Adipocyte (in vitro differentiated cells): ENCODE measurements around the gene EMD.

Experiments used
- DNase-seq: peaks from one replicate; pipeline ENCODE4 v3.0.0-alpha.2; 2015; ENCODE audit warnings: low read depth
- H3K27me3 ChIP-seq: replicated peaks from 2 replicates; pipeline ENCODE4 v1.7.0; 2013; ENCODE audit warnings: mild to moderate bottlenecking, low read length, moderate library complexity; ENCODE audit not compliant: control insufficient read depth, insufficient read depth
- H3K36me3 ChIP-seq: 2 replicates; pipeline ENCODE4 v1.7.0; 2013; ENCODE audit warnings: low read length, mild to moderate bottlenecking, moderate library complexity; ENCODE audit not compliant: control insufficient read depth, insufficient read depth, severe bottlenecking
- H3K4me1 ChIP-seq: 2 replicates; pipeline ENCODE4 v1.7.0; 2013; ENCODE audit warnings: mild to moderate bottlenecking, low read length, moderate library complexity; ENCODE audit not compliant: control insufficient read depth, insufficient read depth
- H3K4me3 ChIP-seq: 2 replicates; pipeline ENCODE4 v1.7.0; 2013; ENCODE audit warnings: mild to moderate bottlenecking, low read length, moderate library complexity
- H3K9ac ChIP-seq: 2 replicates; pipeline ENCODE4 v1.7.0; 2013; ENCODE audit warnings: mild to moderate bottlenecking, low read length, moderate library complexity
- H3K9me3 ChIP-seq: 2 replicates; pipeline ENCODE4 v1.7.0; 2013; ENCODE audit warnings: mild to moderate bottlenecking, low read length, moderate library complexity; ENCODE audit not compliant: control insufficient read depth

The EMD gene

DNA sequence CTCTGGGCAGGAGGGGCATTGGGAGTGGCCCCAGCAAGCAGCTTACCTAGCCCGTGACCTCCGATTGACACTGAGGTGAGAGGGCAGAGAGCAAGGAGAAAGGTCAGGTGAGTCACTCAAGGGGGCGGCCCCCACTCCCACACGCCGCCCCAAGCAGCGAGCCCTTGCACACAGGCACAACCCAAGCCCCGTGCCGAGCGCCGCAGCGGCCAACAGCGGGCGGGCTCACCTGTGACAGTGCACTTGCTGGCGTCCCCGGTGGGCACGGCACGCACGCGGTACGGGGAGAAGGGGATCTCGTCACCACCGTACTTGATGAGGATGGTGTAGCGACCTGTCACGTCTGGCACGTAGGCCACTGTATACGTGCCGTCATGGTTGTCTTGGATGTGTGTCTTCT lies 21.9 kb upstream of the EMD start:
- Histone ChIP-seq H3K9ac (no peak overlapping the region), H3K4me1 (no peaks in the 10 kb centered on the region), H3K4me3 (no peak overlapping the region), H3K27me3 (no peaks in the 10 kb centered on the region), H3K36me3 (peaks cover 85% of the 10 kb centered on the region), H3K9me3 (no peaks in the 10 kb centered on the region)
- DNase-seq: no peak

GRCh38 chrX:154358011-154358410 lies 21.1 kb upstream of the EMD start:
- no peak overlapping the region for H3K4me3 ChIP-seq
- H3K4me1 ChIP-seq: no peaks in the 10 kb centered on the region
- H3K27me3 ChIP-seq: no peaks in the 10 kb centered on the region
- no peaks in the 10 kb centered on the region for H3K9me3 ChIP-seq
- DNase-seq: no peak
- H3K36me3 ChIP-seq: peaks cover 86% of the 10 kb centered on the region
- H3K9ac ChIP-seq: no peak overlapping the region

DNA sequence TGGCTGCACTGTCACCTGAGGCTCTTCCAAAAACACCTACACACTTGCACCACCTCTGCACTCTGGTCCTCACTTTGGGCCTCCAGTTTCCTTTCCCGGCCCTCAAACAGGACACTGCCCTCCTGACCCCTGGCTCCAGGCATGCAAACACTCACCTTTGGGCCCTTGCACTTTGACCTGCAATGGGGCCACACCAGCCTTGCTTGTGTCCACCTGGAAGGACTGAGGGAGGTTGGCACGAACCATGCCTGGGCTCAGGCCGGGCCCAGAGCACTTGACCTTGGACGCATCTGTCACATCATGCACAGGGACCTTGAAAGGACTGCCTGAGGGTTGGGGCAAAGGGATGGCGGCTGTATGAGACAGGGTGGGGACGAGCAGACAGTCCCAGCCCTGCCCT lies 20.3 kb upstream of the EMD start:
- no peak for DNase-seq
- Histone ChIP-seq H3K9ac (no peak overlapping the region), H3K27me3 (no peaks in the 10 kb centered on the region), H3K36me3 (peaks cover 82% of the 10 kb centered on the region), H3K9me3 (no peaks in the 10 kb centered on the region), H3K4me3 (no peak overlapping the region), H3K4me1 (no peaks in the 10 kb centered on the region)

DNA sequence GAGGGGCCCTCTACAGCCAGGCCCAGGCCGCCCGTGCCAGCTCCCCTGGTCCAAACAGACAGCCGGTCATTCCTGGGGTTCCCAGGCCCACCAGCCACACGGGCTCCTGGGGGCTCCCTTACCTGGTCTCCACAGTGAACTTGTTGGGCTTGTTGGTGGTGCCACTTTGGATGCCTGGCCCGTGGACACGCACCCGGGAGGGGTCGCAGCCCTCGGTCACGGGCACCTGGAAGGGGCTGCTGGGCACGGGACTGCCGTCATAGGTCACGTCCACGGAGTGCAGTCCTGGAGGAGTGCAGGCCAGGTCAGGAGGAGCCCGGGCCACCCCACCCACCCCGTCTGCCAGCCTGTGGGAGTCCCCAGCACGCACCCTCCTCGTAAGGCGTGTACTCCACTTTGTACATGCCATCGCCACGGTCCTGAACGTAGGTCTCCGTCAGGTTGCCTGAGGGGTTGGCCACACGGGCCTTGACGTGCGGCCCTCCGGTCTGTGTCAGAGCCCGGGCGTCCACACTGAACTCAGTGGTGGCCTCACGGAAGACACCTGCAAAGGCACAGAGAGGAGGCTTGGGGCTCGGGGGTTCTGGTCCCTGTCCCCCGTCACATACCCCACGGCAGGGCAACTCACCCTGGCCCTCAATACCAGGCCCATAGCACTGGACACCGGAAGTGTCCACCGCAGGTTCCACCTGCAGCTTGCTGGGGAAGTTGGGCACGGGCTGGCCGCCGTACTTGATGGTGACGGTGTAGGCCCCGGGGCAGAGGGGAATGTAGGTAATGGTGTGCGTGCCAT lies 19.5 kb upstream of the EMD start:
- Histone ChIP-seq H3K27me3 (no peaks in the 10 kb centered on the region), H3K4me1 (no peaks in the 10 kb centered on the region), H3K9ac (no peak overlapping the region), H3K9me3 (no peaks in the 10 kb centered on the region), H3K4me3 (no peak overlapping the region), H3K36me3 (peaks cover 82% of the 10 kb centered on the region)
- DNase-seq: no peak

GRCh38 chrX:154360155-154360713 lies 18.9 kb upstream of the EMD start:
- no peak overlapping the region for H3K9ac ChIP-seq
- H3K4me3 ChIP-seq: no peak overlapping the region
- H3K4me1 ChIP-seq: no peaks in the 10 kb centered on the region
- no peaks in the 10 kb centered on the region for H3K27me3 ChIP-seq
- H3K9me3 ChIP-seq: no peaks in the 10 kb centered on the region
- H3K36me3 ChIP-seq: peaks cover 82% of the 10 kb centered on the region
- DNase-seq: no peak

DNA sequence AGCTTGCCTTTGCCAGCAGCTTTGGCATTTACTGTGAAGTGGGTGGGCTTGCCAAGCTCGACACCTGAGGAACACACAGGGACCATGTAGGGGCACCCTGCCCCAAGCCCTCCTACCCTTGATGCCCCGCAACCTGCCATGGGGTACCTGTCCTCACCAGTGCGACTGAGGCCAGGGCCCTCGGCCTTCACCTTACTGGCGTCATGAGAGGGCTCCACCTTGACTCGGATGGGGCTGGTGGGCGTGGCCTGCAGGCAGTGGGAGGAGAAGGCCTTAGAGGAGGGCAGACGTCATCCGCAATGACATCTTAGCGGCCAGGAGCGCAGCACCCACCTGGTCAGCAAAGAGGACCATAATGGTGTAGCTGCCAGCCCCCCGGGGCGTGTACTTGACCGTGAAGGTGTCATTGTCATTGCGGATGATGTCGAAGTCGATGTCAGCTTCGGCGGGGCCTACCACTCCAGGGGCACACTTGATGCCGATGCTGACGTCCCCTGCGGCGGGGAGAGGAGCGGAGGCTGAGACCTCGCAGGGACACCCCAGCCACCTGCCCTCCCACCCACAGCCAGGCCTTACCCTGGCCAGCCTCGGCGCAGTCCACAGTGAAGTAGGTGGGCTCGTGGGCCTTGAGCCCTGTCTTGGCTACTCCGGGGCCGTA lies 16.9 kb upstream of the EMD start:
- Histone ChIP-seq H3K9me3 (no peaks in the 10 kb centered on the region), H3K36me3 (peaks cover 89% of the 10 kb centered on the region), H3K9ac (no peak overlapping the region), H3K4me1 (peaks cover 6% of the 10 kb centered on the region), H3K4me3 (no peak overlapping the region), H3K27me3 (no peaks in the 10 kb centered on the region)
- DNase-seq: no peak

DNA sequence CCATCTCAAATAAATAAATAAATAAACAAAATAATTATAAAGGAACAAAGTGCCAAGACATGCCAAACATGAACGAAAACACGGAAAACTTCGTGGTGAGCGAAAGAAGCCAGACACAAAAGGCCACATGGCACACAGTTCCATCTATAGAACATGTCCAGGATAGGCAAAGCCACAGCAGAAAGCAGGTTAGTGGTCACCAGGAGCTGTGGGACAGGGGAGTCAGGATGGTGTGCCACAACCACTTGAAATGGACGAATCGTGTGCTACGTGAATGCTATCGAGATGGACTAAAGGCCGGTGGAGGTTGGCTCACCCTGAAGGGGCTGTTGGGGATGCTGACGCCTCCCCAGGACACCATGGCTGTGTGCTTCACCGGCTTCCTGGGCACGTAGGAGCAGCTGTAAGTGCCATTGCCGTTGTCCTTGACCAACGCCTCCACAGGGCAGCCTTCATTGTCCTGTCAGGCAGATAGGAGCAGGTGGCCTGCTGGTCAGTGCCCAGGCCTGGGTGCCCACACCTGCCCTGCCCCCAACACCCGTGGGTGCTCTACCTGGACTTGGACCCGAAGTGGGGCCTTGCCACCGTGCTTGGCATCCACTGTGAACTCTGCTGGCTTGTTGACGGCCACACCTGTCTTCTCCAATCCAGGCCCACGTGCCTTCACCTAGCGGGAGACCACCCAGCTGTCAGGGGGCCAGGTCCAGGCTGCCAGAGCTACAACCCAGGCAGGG lies 15.2 kb upstream of the EMD start:
- H3K36me3 ChIP-seq: peaks cover 77% of the 10 kb centered on the region
- peaks cover 10% of the 10 kb centered on the region for H3K4me1 ChIP-seq

GRCh38 chrX:154365052-154365600 lies 14.0 kb upstream of the EMD start:
- Histone ChIP-seq H3K4me1 (peaks cover 10% of the 10 kb centered on the region), H3K9me3 (no peaks in the 10 kb centered on the region), H3K9ac (no peak overlapping the region), H3K27me3 (no peaks in the 10 kb centered on the region), H3K4me3 (no peak overlapping the region), H3K36me3 (peaks cover 64% of the 10 kb centered on the region)
- no peak for DNase-seq

More for the DNA sequence above, 15.2 kb upstream of the EMD start:
- H3K9ac ChIP-seq: no peak overlapping the region
- no peaks in the 10 kb centered on the region for H3K27me3 ChIP-seq
- DNase-seq: no peak
- H3K9me3 ChIP-seq: no peaks in the 10 kb centered on the region
- no peak overlapping the region for H3K4me3 ChIP-seq

GRCh38 chrX:154365997-154366665 lies 13.0 kb upstream of the EMD start:
- no peaks in the 10 kb centered on the region for H3K27me3 ChIP-seq
- no peaks in the 10 kb centered on the region for H3K9me3 ChIP-seq
- peaks cover 10% of the 10 kb centered on the region for H3K4me1 ChIP-seq
- H3K4me3 ChIP-seq: no peak overlapping the region
- peak overlapping the region; percentile 91 for H3K9ac ChIP-seq
- no peak for DNase-seq
- peaks cover 58% of the 10 kb centered on the region for H3K36me3 ChIP-seq

GRCh38 chrX:154366666-154367055 lies 12.4 kb upstream of the EMD start:
- DNase-seq: no peak
- peak overlapping the region; percentile 91 for H3K9ac ChIP-seq
- H3K36me3 ChIP-seq: peaks cover 54% of the 10 kb centered on the region
- no peak overlapping the region for H3K4me3 ChIP-seq
- no peaks in the 10 kb centered on the region for H3K9me3 ChIP-seq
- H3K4me1 ChIP-seq: peaks cover 10% of the 10 kb centered on the region
- no peaks in the 10 kb centered on the region for H3K27me3 ChIP-seq
